NCI-H2196 treated with DMSO at 0.1 percent for 48 hours (cell line): ENCODE data around the gene METTL26.

Source experiments
- DNase-seq: peaks from one replicate; lab custom pipeline; 2025; ENCODE audit not compliant: unreplicated experiment; lab: John Stamatoyannopoulos, UW

METTL26 gene

DNA sequence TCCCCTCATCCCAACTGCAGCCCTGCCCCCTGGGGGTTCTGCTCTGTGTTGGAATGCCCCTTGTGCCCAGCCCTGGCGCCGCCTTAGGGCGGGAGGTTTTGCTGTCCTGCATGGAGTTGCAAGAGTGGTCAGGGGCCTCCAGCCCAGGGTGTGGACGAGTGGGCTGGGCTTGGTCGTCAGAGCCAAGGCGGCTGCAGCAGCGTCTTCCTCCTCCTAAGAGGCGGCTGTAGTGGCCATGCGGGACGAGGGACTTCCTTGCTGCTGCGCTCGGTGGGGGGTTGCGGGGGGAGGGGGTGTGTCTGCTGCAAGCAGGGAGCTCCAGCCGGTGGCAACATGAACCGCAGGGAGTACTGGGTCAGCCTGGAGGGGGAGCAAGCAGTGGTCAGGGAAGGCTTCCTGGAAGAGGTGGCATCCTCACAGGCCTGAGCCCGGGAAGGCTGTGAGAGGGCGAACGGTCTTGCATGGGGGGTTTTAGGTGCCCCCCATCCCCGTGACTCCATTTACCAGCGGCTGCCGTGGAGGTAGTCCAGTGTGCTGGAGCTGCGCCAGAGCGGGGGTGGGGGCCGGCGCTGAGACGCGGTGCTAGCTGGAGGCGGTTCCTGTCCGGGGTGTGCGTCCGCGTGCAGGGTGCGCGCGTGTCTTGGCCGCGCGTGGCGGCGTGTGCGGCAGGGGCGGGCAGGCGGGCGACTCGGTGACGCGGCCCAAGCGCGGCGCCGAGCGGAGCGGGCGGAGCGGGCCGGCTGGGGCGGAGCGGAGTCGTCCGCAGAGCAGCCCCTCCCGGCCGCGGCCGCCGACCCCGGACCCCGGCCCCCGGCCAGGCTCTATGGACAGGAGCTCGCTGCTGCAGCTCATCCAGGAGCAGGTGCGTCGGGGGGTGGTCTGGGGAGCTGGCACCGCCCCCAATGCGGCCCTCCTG, 39.1 kb upstream of the METTL26 start, which contains the start of gene RHBDL1:
RHBDL1 (plus strand) TSS at position 704 of the 916 bp plus-strand sequence; CDS start at position 824, 120 bp downstream.
- DNase-seq: no peak

DNA sequence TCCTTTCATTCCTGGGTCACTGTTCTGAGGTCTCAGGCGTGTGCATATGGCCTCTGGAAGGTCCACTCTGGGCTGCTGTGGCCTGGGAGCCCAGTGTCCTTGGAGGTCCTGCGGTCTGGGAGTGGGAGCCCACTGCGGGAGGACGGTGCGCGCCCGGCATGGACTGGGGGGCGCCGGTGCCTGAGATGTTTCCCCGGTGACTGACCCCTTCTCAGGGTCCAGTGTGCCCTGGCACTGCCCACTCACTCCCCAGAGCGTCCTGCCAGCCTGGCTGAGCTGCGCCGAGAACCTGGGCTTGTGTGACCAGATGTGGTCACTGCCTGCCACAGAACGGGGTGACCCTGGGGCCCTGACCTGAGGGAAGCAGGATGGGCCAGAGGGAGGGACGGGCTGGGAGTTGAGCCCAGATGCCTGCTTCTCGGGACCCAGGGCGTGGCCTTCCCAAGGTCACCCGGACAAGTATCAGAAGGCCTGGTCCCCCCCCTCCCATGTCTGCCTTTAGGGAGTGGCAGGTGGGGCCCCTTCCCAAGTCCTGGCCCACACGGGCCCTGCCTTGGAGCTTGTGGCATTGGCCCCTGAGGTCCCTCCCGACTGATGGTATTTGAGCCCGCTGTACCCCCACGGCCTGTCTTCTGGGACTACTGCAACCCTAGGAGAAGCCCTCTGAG, 38.2 kb upstream of the METTL26 start:
- DNase-seq: no peak

DNA sequence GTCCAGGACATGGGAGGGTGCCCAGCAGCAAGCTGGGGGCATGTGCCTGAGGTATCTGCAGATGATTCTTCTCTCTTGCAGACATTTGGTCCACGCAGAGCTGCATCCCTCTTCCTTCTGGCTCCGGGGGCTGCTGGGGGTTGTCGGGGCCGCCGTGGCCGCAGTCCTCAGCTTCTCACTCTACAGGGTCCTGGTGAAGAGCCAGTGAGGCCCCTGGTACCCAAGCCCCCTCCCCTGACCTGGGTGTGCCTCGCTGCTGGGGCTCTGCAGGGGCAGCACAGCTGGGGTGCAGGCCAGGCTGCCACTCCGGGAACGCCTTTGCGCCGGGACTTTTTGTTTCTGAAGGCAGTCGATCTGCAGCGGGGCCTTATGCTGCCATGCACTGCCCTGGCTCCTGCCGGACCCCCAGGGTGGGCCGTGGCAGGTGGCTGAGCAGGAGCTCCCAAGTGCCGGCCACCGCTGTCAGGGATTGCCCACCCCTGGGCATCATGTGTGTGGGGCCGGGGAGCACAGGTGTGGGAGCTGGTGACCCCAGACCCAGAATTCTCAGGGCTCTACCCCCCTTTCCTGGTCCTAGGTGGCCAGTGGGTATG, 37.4 kb upstream of the METTL26 start:
- DNase-seq: no peak

DNA sequence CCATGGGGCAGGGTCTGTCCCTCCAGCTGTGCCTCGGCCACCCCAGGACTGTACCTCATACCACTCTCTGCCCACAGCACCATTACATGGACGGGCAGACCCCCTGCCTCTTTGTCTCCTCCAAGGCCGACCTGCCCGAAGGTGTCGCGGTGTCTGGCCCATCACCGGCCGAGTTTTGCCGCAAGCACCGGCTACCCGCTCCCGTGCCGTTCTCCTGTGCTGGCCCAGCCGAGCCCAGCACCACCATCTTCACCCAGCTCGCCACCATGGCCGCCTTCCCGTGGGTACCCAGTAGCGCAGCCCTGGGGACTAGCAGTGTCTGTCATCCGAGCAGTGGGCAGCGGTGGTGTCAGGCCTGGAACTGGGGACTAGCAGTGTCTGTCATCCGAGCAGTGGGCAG, 36.7 kb upstream of the METTL26 start:
- DNase-seq: no peak

GRCh38 chr16:672371-672770, 36.3 kb upstream of the METTL26 start:
- no peak for DNase-seq

DNA sequence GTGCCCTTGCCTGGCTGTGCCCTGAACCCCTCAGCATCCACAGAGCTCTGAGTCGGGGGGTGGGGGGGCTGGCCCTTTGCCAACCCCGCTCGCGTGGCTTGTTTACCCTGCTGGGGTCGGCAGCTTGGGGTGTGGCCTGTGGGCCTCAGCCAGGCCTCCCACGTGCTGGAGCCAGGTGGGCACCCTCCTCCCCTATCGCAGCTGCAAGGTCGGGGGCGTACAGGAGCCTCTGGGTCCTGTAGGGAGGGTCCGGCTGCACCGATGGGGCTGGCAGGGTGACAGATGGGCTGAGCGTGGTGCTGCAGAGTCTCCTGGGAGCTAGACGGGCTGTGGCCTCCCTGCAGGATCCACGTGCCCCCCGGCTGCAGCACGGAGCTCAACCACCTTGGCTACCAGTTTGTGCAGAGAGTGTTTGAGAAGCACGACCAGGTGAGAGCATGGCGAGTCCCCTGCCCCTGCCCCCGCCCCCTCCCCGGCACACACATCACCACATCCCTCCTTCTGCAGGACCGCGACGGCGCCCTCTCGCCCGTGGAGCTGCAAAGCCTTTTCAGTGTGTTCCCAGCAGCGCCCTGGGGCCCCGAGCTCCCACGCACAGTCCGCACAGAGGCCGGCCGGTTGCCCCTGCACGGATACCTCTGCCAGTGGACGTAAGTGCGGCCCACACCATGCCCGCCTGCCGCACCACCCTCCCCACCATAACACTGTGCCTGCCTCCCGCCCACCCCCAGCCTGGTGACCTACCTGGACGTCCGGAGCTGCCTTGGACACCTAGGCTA, 35.4 kb upstream of the METTL26 start:
- no peak for DNase-seq

GRCh38 chr16:670485-671352, 34.6 kb upstream of the METTL26 start:
- DNase-seq: no peak

DNA sequence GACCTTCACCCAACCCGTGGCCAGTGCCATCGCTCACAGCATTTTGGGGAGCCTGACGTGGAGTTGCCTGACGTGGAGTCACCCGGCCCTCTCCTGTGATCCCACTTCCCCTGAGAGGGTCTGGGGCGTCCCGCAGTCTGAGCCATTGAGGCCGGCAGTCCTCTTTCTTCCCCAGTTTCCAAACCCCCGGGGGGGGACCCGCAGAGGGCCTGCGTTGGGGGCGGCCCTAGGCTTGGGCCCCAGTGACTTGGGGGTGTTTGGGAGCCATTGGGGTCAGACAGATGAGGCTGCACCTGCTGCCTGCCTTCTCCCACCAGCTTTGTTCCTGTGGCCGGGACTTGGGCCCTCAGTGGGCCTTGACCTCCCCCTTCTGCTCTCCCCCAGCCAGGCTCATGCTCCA, 33.6 kb upstream of the METTL26 start:
- no peak for DNase-seq

- no peak for DNase-seq
Measured at GRCh38 chr16:668519-669171, 32.5 kb upstream of the METTL26 start.

DNA sequence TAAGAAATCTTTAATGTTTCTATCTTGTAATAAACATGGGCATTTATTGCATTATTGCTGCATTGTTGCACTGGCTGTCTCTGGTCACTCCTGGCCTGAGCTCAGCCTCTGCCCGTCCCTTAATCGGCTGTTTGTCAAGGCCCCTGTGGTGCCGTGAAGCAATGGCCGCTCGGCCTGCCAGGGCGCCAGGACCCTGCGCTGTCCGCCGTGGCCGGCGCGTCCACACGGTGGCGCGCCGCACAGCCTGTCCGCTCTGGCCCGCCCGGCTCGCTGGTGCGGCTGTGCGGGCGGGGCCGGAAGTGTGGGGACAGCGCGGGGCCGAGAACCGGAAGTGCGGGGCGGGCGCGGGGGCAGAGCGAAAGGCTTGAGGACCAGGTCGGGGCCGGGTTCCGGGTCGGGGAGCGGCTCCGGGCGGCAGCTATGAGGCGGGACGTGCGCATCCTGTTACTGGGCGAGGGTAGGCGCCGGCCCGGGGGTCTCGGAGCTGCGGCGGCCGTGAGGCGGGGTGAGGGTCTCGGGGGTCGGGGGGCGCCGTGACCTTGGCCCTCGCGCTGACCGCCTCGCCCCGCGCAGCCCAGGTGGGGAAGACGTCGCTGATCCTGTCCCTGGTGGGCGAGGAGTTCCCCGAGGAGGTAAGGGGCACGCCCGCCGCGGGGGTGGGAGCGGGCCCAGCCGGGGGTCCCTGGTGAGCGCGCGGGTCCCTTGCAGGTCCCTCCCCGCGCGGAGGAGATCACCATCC, 31.8 kb upstream of the METTL26 start, which contains the start of gene RHOT2:
RHOT2 (plus strand) TSS at position 353 of the 739 bp plus-strand sequence; CDS start at position 421, 68 bp downstream.
- peak; percentile 81 for DNase-seq

DNA sequence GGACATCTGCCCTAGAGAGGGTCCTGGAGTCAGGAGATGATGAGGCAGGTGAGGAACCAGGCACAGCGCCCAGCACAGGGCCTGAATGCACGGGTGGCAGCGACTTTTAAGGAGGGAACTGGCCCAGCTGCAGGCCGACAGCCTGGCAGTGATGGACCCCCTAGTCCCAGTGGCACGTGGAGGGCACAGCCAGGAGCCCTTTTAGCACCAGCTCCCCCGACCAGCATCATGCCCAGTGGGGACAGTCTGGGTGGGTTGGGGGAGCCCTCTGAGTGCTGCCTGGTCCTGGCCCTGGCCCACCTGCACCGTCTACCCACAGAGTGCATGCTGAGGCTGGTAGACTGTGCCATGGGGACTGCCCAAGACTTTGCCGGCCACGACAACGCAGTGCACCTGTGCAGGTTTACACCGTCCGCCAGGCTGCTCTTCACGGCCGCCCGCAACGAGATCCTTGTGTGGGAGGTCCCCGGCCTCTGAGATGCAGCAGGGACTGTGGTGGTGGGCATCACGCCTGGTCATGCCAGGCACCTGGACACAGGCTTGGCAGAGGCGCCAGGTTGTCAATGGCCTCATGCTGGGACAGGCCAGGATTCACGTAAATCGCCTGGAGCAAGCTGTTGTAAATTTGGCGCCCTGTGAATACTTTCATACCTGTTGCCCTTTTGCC, 31.1 kb upstream of the METTL26 start:
- DNase-seq: no peak

GRCh38 chr16:666572-666971, 30.5 kb upstream of the METTL26 start:
- no peak for DNase-seq

DNA sequence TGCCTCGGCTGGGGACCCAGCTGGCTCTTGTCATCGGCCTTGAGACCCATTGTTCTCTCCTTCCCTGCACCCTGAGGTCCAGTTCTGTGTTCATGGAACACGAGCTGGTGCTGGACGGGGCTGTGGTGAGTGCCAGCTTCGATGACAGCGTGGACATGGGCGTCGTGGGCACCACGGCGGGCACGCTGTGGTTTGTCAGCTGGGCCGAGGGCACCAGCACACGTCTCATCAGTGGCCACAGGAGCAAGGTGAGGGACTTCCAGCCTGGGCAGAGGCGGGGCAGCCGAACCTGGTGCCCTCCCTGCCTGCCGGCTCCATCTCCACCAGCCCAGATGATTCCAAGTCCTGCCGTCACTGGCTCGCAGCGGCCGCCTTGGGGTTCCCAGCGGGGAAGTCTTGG, 26.5 kb upstream of the METTL26 start:
- no peak for DNase-seq

- no peak for DNase-seq
Measured at GRCh38 chr16:662095-662494, 26.0 kb upstream of the METTL26 start.

DNA sequence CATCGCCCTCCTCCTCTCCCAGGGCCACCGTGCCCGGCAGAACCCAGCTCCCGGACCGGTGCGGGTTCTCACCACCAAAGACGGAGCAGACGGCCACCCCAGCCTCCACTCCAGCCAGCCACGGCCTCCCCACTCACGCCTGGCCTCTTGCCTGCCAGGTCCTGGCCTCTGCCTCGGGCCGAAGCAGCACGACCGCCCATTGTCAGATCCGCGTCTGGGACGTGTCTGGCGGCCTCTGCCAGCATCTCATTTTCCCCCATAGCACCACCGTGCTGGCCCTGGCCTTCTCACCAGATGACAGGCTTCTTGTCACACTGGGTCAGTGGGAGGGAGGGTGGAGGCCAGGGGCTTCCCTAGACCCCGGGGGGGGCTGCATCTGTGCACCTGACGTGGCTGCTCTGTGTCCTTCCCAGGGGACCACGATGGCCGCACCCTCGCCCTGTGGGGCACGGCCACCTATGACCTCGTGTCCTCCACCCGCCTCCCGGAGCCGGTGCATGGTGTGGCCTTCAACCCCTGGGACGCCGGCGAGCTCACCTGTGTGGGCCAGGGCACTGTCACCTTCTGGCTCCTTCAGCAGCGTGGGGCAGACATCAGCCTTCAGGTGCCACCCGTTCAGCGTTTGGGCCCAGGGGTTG, 25.2 kb upstream of the METTL26 start:
- DNase-seq: no peak

DNA sequence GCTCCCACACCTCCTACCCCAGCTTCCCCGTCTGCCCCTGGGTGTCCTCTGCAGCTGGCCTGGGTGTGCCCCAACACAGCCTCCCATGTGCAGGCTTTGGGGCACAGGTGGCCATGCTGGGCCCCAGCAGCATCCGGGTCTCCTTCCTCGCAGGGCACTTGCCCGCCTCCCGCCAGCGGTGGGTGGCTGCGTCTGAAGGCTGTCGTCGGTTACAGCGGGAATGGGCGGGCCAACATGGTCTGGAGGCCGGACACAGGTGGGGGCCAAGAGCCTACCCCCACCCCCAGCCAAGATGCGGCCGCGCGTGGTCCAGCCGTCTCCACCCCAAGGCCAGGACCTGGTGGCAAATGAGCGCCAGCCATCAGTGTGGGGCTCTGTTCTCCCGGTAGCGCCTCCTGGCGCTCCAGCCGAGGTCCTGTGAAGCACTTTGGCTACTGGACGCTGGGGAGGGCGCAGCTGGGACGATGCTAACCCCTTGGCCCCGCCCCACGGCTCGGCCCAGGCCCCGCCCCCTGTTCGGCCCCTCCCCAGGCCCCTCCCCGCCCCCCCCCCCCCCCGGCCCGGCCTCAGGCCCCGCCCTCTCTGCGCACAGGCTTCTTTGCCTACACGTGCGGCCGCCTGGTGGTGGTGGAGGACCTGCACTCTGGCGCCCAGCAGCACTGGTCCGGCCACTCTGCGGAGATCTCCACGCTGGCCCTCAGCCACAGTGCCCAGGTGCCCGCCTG, 24.5 kb upstream of the METTL26 start:
- peak; percentile 94 for DNase-seq

- DNase-seq: no peak
Measured at GRCh38 chr16:660132-660458, 24.0 kb upstream of the METTL26 start.
